ENCODE measurements around the gene STK11IP. TPM values are rescaled to one million over a fixed set of nuclear protein-coding genes. Genes with fewer than 3 reads are reported as not detected.

Gene STK11IP
- total RNA-seq, 1 experiment from 2014 or later, result 35.6 TPM

DNA sequence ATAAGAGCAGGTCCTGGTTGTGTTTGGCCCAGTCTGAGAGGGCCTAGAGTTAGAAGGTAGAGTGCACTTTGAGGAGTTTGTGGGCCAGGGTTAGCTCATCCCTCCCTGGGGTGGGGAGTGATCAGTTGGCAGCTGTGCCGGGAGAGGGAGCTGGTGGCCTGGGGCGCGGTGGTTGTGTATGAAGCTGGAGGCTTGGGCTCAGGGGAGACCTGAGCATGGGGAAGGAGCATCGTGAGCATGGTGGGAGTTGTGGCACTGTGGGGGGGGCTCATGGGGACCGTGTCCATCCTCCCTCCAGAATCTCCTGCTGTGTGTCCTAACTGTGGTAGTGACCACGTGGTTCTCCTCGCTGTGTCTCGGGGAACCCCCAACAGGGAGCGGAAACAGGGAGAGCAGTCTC is 13.6 kb downstream of the STK11IP start:
- no peak for TF ChIP-seq EZH2 (IDR thresholded peaks at IDR 0.05; ENCODE audit: borderline replicate concordance, low read depth, low read length, poor library complexity, severe bottlenecking)
- TF ChIP-seq, protein P1, sequence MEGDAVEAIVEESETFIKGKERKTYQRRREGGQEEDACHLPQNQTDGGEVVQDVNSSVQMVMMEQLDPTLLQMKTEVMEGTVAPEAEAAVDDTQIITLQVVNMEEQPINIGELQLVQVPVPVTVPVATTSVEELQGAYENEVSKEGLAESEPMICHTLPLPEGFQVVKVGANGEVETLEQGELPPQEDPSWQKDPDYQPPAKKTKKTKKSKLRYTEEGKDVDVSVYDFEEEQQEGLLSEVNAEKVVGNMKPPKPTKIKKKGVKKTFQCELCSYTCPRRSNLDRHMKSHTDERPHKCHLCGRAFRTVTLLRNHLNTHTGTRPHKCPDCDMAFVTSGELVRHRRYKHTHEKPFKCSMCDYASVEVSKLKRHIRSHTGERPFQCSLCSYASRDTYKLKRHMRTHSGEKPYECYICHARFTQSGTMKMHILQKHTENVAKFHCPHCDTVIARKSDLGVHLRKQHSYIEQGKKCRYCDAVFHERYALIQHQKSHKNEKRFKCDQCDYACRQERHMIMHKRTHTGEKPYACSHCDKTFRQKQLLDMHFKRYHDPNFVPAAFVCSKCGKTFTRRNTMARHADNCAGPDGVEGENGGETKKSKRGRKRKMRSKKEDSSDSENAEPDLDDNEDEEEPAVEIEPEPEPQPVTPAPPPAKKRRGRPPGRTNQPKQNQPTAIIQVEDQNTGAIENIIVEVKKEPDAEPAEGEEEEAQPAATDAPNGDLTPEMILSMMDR (conservative IDR thresholded peaks at IDR 0.05; ENCODE audit: low read depth, low read length), result no peak
- BruUV-seq (replicated peaks), result no TSS peak
- POLR2A ChIA-PET (ENCODE audit: low non-redundant PET), result no interaction called here
- DNase-seq (ENCODE audit: low spot score), result no peak
- Histone ChIP-seq H3K27ac (ENCODE audit: low read depth, low read length, poor library complexity, severe bottlenecking) (no peak overlapping the region), H3K36me3 (ENCODE audit: insufficient read depth, low read length, poor library complexity, severe bottlenecking) (peaks cover 9% of the 10 kb centered on the region), H3K4me1 (ENCODE audit: insufficient read depth, low read length, poor library complexity, severe bottlenecking) (no peaks in the 10 kb centered on the region), H3K9me3 (ENCODE audit: low read depth, low read length, poor library complexity, severe bottlenecking) (no peaks in the 10 kb centered on the region), H3K27me3 (replicated peaks; ENCODE audit: insufficient read depth, low read depth, low read length, poor library complexity) (no peaks in the 10 kb centered on the region), H3K4me3 (ENCODE audit: low read depth, low read length, poor library complexity, severe bottlenecking) (no peak overlapping the region)
- CTCF ChIA-PET, result no interaction called here
- intact Hi-C loops (cut with micrococcal nuclease; ENCODE audit: unreplicated experiment), result no loop called here

DNA sequence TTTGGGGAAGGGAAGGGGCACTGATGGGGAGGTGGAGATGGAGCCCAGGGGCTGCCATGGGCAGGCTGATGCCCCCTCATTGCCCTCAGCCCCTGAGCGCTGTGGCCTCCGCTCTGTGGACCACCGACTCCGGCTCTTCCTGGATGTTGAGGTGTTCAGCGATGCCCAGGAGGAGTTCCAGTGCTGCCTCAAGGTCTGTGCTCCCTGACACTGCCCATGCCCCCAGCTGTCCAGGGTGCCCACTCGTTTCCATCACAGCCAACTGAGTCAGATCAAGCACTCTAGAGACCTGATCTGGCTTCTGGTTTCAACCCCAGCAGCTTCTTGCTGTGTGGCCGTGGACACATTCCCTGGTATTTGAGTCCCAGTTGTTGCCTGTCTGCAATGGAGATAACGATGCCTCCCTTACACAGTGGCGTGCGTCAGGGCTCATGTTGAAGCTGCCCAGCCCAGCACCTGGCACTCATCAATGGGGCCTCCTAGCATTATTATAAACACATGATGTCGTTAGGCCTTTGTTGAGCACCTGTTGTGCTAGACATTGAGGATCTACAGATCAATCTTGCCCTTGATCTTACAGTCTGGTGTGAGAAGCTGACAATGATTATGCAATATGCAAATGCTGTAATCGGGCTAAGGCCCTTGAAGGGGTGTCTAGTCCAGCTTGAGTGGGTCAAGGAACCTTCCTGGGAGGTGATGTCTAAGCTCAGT is 14.4 kb downstream of the STK11IP start:
- TF ChIP-seq, protein P1 (conservative IDR thresholded peaks at IDR 0.05; ENCODE audit: low read depth, low read length), result no peak
- TF ChIP-seq EZH2 (IDR thresholded peaks at IDR 0.05; ENCODE audit: borderline replicate concordance, low read depth, low read length, poor library complexity, severe bottlenecking), result no peak
- H3K27ac ChIP-seq (ENCODE audit: low read depth, low read length, poor library complexity, severe bottlenecking), result no peak overlapping the region
- no peak overlapping the region for H3K4me3 ChIP-seq (ENCODE audit: low read depth, low read length, poor library complexity, severe bottlenecking)
- intact Hi-C loops (cut with micrococcal nuclease; ENCODE audit: unreplicated experiment), result no loop called here
- no peaks in the 10 kb centered on the region for H3K4me1 ChIP-seq (ENCODE audit: insufficient read depth, low read length, poor library complexity, severe bottlenecking)
- no peaks in the 10 kb centered on the region for H3K27me3 ChIP-seq (replicated peaks; ENCODE audit: insufficient read depth, low read depth, low read length, poor library complexity)
- no peaks in the 10 kb centered on the region for H3K9me3 ChIP-seq (ENCODE audit: low read depth, low read length, poor library complexity, severe bottlenecking)
- no peak for DNase-seq (ENCODE audit: low spot score)
- POLR2A ChIA-PET (ENCODE audit: low non-redundant PET), result no interaction called here
- BruUV-seq (replicated peaks), result no TSS peak
- H3K36me3 ChIP-seq (ENCODE audit: insufficient read depth, low read length, poor library complexity, severe bottlenecking), result peaks cover 6% of the 10 kb centered on the region
- CTCF ChIA-PET, result no interaction called here

DNA sequence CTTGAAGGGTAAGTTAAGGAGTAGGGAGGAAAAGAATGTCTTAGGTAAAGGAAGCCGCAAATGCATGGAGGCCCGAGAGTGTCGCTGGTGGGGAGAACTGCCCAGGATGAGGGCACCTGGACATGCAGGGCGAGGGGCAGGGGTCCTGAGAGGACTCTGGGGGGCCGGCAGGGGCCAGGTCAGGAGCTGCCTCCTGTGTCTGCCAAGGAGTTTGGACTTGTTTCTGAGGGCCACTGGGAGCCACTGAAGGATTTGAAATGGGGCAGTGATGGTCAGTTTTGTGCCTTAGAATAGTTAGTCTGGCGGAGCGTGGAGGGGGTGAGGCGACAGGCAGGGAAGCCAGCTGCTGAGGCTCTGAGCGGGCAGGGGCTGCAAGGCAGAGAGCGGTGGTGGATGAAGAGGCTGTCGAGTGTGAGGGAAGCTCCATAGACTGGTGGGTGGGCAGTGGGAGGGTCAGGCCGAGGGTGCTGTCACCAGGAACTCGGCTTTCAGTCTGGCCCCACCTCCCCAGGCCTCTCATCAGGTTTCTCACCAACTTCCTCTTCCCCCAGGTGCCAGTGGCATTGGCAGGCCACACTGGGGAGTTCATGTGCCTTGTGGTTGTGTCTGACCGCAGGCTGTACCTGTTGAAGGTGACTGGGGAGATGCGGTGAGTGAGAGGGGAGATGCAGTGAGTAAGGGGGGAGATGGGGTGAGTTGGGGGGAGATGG is 15.1 kb downstream of the STK11IP start:
- no peak for TF ChIP-seq EZH2 (IDR thresholded peaks at IDR 0.05; ENCODE audit: borderline replicate concordance, low read depth, low read length, poor library complexity, severe bottlenecking)
- TF ChIP-seq, protein P1 (conservative IDR thresholded peaks at IDR 0.05; ENCODE audit: low read depth, low read length), result no peak
- POLR2A ChIA-PET (ENCODE audit: low non-redundant PET), result no interaction called here
- Histone ChIP-seq H3K36me3 (ENCODE audit: insufficient read depth, low read length, poor library complexity, severe bottlenecking) (peaks cover 4% of the 10 kb centered on the region), H3K4me3 (ENCODE audit: low read depth, low read length, poor library complexity, severe bottlenecking) (no peak overlapping the region), H3K9me3 (ENCODE audit: low read depth, low read length, poor library complexity, severe bottlenecking) (no peaks in the 10 kb centered on the region), H3K4me1 (ENCODE audit: insufficient read depth, low read length, poor library complexity, severe bottlenecking) (no peaks in the 10 kb centered on the region), H3K27ac (ENCODE audit: low read depth, low read length, poor library complexity, severe bottlenecking) (no peak overlapping the region), H3K27me3 (replicated peaks; ENCODE audit: insufficient read depth, low read depth, low read length, poor library complexity) (no peaks in the 10 kb centered on the region)
- BruUV-seq (replicated peaks), result no TSS peak
- CTCF ChIA-PET, result no interaction called here
- DNase-seq (ENCODE audit: low spot score), result no peak
- intact Hi-C loops (cut with micrococcal nuclease; ENCODE audit: unreplicated experiment), result no loop called here
